ENCODE measurements around the gene NCR3LG1.

The NCR3LG1 gene

GRCh38 chr11:17376493-17376892 lies 24.9 kb downstream of the NCR3LG1 start:
- Histone ChIP-seq H2AFZ (ENCODE audit: low read length) (no peak overlapping the region), H3K27me3 (ENCODE audit: insufficient read depth, low read length) (no peaks in the 10 kb centered on the region), H3K4me1 (ENCODE audit: insufficient read depth, low read length, severe bottlenecking) (no peaks in the 10 kb centered on the region), H4K20me1 (ENCODE audit: insufficient read depth, low read length) (no peaks in the 10 kb centered on the region), H3K9me2 (ENCODE audit: low read depth, low read length) (no peaks in the 10 kb centered on the region), H3K4me3 (ENCODE audit: low read depth, low read length, poor library complexity, severe bottlenecking) (no peak overlapping the region), H3K9me3 (ENCODE audit: low read length) (peaks cover 27% of the 10 kb centered on the region), H3K9ac (ENCODE audit: low read length) (no peak overlapping the region), H3K79me2 (ENCODE audit: insufficient read depth, low read length) (no peaks in the 10 kb centered on the region), H3F3A (ENCODE audit: insufficient read depth, low read length) (no peaks in the 10 kb centered on the region), H3K4me2 (ENCODE audit: low read length) (no peak overlapping the region), H3K27ac (ENCODE audit: low read depth, low read length, poor library complexity, severe bottlenecking) (no peak overlapping the region), H3K36me3 (ENCODE audit: insufficient read depth, low read length) (peaks cover 98% of the 10 kb centered on the region)
- TF ChIP-seq CTCF (IDR thresholded peaks at IDR 0.05; ENCODE audit: low read length), result no peak
- TF ChIP-seq EZH2 (IDR thresholded peaks at IDR 0.05; ENCODE audit: borderline replicate concordance, low read length), result no peak

GRCh38 chr11:17378655-17379054 lies 27.1 kb downstream of the NCR3LG1 start:
- H3F3A ChIP-seq (ENCODE audit: insufficient read depth, low read length), result no peaks in the 10 kb centered on the region
- no peak for TF ChIP-seq CTCF (IDR thresholded peaks at IDR 0.05; ENCODE audit: low read length)
- TF ChIP-seq EZH2 (IDR thresholded peaks at IDR 0.05; ENCODE audit: borderline replicate concordance, low read length), result no peak
- no peaks in the 10 kb centered on the region for H3K9me2 ChIP-seq (ENCODE audit: low read depth, low read length)
- no peaks in the 10 kb centered on the region for H4K20me1 ChIP-seq (ENCODE audit: insufficient read depth, low read length)
- H3K4me2 ChIP-seq (ENCODE audit: low read length), result no peak overlapping the region
- no peak overlapping the region for H3K27ac ChIP-seq (ENCODE audit: low read depth, low read length, poor library complexity, severe bottlenecking)
- peaks cover 91% of the 10 kb centered on the region for H3K36me3 ChIP-seq (ENCODE audit: insufficient read depth, low read length)
- no peaks in the 10 kb centered on the region for H3K4me1 ChIP-seq (ENCODE audit: insufficient read depth, low read length, severe bottlenecking)
- no peaks in the 10 kb centered on the region for H3K27me3 ChIP-seq (ENCODE audit: insufficient read depth, low read length)
- H3K9ac ChIP-seq (ENCODE audit: low read length), result no peak overlapping the region
- no peak overlapping the region for H3K4me3 ChIP-seq (ENCODE audit: low read depth, low read length, poor library complexity, severe bottlenecking)
- no peaks in the 10 kb centered on the region for H3K79me2 ChIP-seq (ENCODE audit: insufficient read depth, low read length)
- 0 out of 2 replicates have a peak, but pooled peaks cover 9% of the 10 kb centered on the region for H3K9me3 ChIP-seq (ENCODE audit: low read length)
- no peak overlapping the region for H2AFZ ChIP-seq (ENCODE audit: low read length)

- Histone ChIP-seq H3K4me2 (ENCODE audit: low read length) (no peak overlapping the region), H3K9me2 (ENCODE audit: low read depth, low read length) (no peaks in the 10 kb centered on the region), H3K9me3 (ENCODE audit: low read length) (0 out of 2 replicates have a peak, but pooled peaks cover 9% of the 10 kb centered on the region), H3K9ac (ENCODE audit: low read length) (no peak overlapping the region), H3F3A (ENCODE audit: insufficient read depth, low read length) (no peaks in the 10 kb centered on the region), H3K4me3 (ENCODE audit: low read depth, low read length, poor library complexity, severe bottlenecking) (no peak overlapping the region), H3K36me3 (ENCODE audit: insufficient read depth, low read length) (peaks cover 82% of the 10 kb centered on the region), H3K79me2 (ENCODE audit: insufficient read depth, low read length) (no peaks in the 10 kb centered on the region), H3K27ac (ENCODE audit: low read depth, low read length, poor library complexity, severe bottlenecking) (no peak overlapping the region), H3K4me1 (ENCODE audit: insufficient read depth, low read length, severe bottlenecking) (no peaks in the 10 kb centered on the region), H2AFZ (ENCODE audit: low read length) (no peak overlapping the region), H4K20me1 (ENCODE audit: insufficient read depth, low read length) (no peaks in the 10 kb centered on the region), H3K27me3 (ENCODE audit: insufficient read depth, low read length) (no peaks in the 10 kb centered on the region)
- TF ChIP-seq CTCF (IDR thresholded peaks at IDR 0.05; ENCODE audit: low read length), result no peak
- no peak for TF ChIP-seq EZH2 (IDR thresholded peaks at IDR 0.05; ENCODE audit: borderline replicate concordance, low read length)
Measured at GRCh38 chr11:17379383-17380180, 28.0 kb downstream of the NCR3LG1 start.

All from OCI-LY1 (cell line).